AG04450 (cell line): ENCODE data around the gene TMEM138. TPM values are rescaled to one million over a fixed set of nuclear protein-coding genes. Genes with fewer than 3 reads are reported as not detected.

Experiments used
- CTCF ChIA-PET: fragments of 300-600, 350-600 bp; formaldehyde crosslinking; extraction: SDS; loops from one replicate; lab custom pipeline; 2022; ENCODE audit warnings: antibody characterized with exemption, inconsistent platforms; lab: Charles Lee
- POLR2A ChIA-PET: fragments of 350-600 bp; formaldehyde crosslinking; extraction: SDS; loops from one replicate; lab custom pipeline; 2021; ENCODE audit warnings: antibody characterized with exemption, inconsistent platforms; lab: Yijun Ruan, JAX
- DNase-seq: peaks from one replicate; pipeline ENCODE4 v3.0.0-alpha.2; 2011; ENCODE audit warnings: low read depth, low spot score
- H3K27ac ChIP-seq: one replicate; pipeline ENCODE4 v1.5.1; 2012; ENCODE audit warnings: low read depth, low read length, control low read depth
- H3K27me3 ChIP-seq: one replicate; pipeline ENCODE4 v1.6.0; 2012; ENCODE audit warnings: low read length; ENCODE audit not compliant: control insufficient read depth, insufficient read depth
- H3K4me3 ChIP-seq: 2 replicates; pipeline ENCODE4 v1.5.1; 2011; ENCODE audit warnings: mild to moderate bottlenecking, low read depth, low read length, control low read depth
- H3K9me3 ChIP-seq: 2 replicates; pipeline ENCODE4 v1.5.1; 2012; ENCODE audit warnings: low read length; ENCODE audit not compliant: control insufficient read depth, insufficient read depth
- CTCF ChIP-seq: IDR thresholded peaks from 2 replicates; pipeline ENCODE4 v1.5.1; 2011; ENCODE audit warnings: low read depth, low read length, control low read depth, inconsistent platforms
- polyA plus RNA-seq: library from polyadenylated mRNA; depleted of rRNA; stranded (reverse); fragments of >200 nt; gene quantifications from 2 replicates; pipeline ENCODE4 v1.2.3, GENCODE V29; 2011

TMEM138 gene
- polyA plus RNA-seq, 1 experiment, result 79.2 TPM

GRCh38 chr11:61406067-61406466 lies 43.9 kb downstream of the TMEM138 start:
- H3K27me3 ChIP-seq, result no peaks in the 10 kb centered on the region
- ChIA-PET CTCF (no interaction called here), POLR2A (no interaction called here)
- no peak for TF ChIP-seq CTCF
- H3K27ac ChIP-seq, result no peak overlapping the region
- H3K9me3 ChIP-seq, result no peaks in the 10 kb centered on the region
- no peak overlapping the region for H3K4me3 ChIP-seq
- no peak for DNase-seq

- no peak overlapping the region for H3K27ac ChIP-seq
- H3K27me3 ChIP-seq, result no peaks in the 10 kb centered on the region
- TF ChIP-seq CTCF, result no peak
- POLR2A ChIA-PET, result no interaction called here
- no peak overlapping the region for H3K4me3 ChIP-seq
- DNase-seq, result no peak
- CTCF ChIA-PET, result no interaction called here
- H3K9me3 ChIP-seq, result no peaks in the 10 kb centered on the region
Observed at GRCh38 chr11:61406991-61407728, 45.0 kb downstream of the TMEM138 start.

GRCh38 chr11:61411589-61411988 lies 49.4 kb downstream of the TMEM138 start:
- ChIA-PET CTCF (interaction anchor here (0.6 to 1.4 kb wide), 2 partner anchors 35 to 1374 kb away, joined by 4 to 5 read pairs; no protein-coding TSS in a partner anchor), POLR2A (no interaction called here)
- Histone ChIP-seq H3K4me3 (no peak overlapping the region), H3K9me3 (no peaks in the 10 kb centered on the region), H3K27me3 (no peaks in the 10 kb centered on the region), H3K27ac (no peak overlapping the region)
- DNase-seq, result no peak
- no peak for TF ChIP-seq CTCF

GRCh38 chr11:61413496-61413895 lies 51.3 kb downstream of the TMEM138 start:
- CTCF ChIA-PET, result interaction anchor here (0.7 to 1.5 kb wide), 2 partner anchors 77 to 95 kb away, joined by 3 to 7 read pairs; no protein-coding TSS in a partner anchor
- H3K27ac ChIP-seq, result no peak overlapping the region
- no peak for TF ChIP-seq CTCF

GRCh38 chr11:61414547-61414946 lies 52.4 kb downstream of the TMEM138 start:
- CTCF ChIA-PET, result no interaction called here
- POLR2A ChIA-PET, result interaction anchor here (0.7 to 1.1 kb wide), 2 partner anchors 11 to 345 kb away, joined by 6 to 7 read pairs; no protein-coding TSS in a partner anchor
- Histone ChIP-seq H3K27ac (no peak overlapping the region), H3K27me3 (no peaks in the 10 kb centered on the region), H3K9me3 (no peaks in the 10 kb centered on the region), H3K4me3 (no peak overlapping the region)
- no peak for TF ChIP-seq CTCF
- DNase-seq, result no peak

More at GRCh38 chr11:61413496-61413895, 51.3 kb downstream of the TMEM138 start:
- no peaks in the 10 kb centered on the region for H3K9me3 ChIP-seq
- no peak for DNase-seq
- POLR2A ChIA-PET, result interaction anchor here (0.6 to 1.1 kb wide), 2 partner anchors 12 to 14 kb away, joined by 4 to 6 read pairs; no protein-coding TSS in a partner anchor
- H3K27me3 ChIP-seq, result no peaks in the 10 kb centered on the region
- no peak overlapping the region for H3K4me3 ChIP-seq
